ENCODE results near the gene STARD6.

DNA sequence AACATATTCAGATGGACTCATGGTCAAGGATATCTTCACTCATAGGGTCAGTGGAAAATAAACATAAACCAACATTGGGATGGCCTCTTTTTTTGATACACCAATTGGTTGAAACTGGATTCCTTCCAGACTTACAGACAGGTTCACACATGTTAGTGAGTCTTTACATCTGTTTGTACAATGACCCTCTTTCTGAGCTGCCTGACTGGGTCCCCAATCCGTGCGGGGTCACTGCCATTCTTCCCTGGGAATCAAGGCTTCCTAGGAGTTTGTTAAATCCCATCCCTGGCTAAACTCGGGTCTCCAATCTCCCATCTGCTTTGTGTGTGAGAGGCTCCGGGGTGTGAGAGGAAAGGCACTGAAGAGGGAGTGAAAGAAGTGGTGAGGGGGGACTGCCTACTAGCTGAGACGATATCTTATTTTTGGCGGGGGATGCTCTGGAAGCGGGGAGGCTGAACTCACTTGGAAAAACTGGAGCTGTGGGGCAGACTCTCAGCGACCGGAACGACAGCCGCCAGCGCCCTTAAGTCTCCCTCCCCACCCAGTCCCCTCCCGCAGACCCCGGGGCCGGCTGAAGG is 487 bp downstream of the STARD6 start:
- TF ChIP-seq, protein P1, sequence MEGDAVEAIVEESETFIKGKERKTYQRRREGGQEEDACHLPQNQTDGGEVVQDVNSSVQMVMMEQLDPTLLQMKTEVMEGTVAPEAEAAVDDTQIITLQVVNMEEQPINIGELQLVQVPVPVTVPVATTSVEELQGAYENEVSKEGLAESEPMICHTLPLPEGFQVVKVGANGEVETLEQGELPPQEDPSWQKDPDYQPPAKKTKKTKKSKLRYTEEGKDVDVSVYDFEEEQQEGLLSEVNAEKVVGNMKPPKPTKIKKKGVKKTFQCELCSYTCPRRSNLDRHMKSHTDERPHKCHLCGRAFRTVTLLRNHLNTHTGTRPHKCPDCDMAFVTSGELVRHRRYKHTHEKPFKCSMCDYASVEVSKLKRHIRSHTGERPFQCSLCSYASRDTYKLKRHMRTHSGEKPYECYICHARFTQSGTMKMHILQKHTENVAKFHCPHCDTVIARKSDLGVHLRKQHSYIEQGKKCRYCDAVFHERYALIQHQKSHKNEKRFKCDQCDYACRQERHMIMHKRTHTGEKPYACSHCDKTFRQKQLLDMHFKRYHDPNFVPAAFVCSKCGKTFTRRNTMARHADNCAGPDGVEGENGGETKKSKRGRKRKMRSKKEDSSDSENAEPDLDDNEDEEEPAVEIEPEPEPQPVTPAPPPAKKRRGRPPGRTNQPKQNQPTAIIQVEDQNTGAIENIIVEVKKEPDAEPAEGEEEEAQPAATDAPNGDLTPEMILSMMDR (conservative IDR thresholded peaks at IDR 0.05; ENCODE audit: low read depth, low read length): no peak
- no peak for TF ChIP-seq EZH2 (IDR thresholded peaks at IDR 0.05; ENCODE audit: borderline replicate concordance, low read depth, low read length, poor library complexity, severe bottlenecking)
